ENCODE data around the gene RASSF10. TPM values are rescaled to one million over a fixed set of nuclear protein-coding genes. Genes with fewer than 3 reads are reported as not detected.

The RASSF10 gene
- polyA plus RNA-seq, 1 experiment: not detected

DNA sequence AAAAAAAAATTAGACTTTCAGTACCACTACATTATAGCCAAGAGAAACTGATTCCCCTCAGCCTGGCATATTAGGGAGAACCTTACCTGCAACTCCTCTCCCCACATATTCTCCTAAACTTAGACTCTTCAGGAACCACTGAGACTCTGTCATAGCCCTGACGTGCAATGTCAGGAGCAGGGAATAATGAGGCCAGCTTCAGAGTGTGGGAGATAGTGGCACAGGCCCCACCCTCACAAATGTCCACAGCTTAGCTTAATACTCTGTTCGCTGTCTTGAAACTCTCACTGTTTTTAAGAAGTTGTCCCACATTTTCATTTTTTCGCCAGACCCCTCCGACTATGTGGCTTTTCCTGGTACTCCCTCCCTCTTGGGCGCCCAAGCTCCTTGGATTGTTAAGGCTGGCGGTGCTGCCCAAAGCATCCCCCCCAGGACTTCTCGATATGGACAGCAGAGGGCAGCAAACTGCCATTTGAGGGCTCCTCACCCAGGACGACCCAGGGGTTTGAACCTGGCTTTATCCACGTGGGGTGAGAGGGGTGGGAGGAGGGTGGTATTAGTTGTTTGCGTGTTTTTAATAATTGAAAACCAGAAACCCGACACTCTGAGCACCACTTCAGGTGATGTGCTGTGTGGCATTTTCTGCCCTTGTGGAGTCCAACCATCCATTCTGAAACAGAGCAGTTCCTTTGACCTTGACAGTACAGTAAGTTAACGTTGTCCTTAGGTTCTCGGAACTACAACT lies 45.2 kb upstream of the RASSF10 start:
- ChIA-PET CTCF (interaction anchor here (0.6 to 9.5 kb wide), 38 partner anchors 8 to 704 kb away, joined by 3 to 154 read pairs (median 4); no protein-coding TSS in a partner anchor), POLR2A (no interaction called here)
- Histone ChIP-seq H3K36me3 (ENCODE audit: control insufficient read depth, insufficient read depth, low read length) (no peaks in the 10 kb centered on the region), H3K4me3 (ENCODE audit: low read depth, low read length) (no peak overlapping the region), H3K27me3 (ENCODE audit: control insufficient read depth, insufficient read depth, low read length) (peaks cover 2% of the 10 kb centered on the region)
- no peak for DNase-seq (ENCODE audit: low read depth)
- TF ChIP-seq, protein P1, sequence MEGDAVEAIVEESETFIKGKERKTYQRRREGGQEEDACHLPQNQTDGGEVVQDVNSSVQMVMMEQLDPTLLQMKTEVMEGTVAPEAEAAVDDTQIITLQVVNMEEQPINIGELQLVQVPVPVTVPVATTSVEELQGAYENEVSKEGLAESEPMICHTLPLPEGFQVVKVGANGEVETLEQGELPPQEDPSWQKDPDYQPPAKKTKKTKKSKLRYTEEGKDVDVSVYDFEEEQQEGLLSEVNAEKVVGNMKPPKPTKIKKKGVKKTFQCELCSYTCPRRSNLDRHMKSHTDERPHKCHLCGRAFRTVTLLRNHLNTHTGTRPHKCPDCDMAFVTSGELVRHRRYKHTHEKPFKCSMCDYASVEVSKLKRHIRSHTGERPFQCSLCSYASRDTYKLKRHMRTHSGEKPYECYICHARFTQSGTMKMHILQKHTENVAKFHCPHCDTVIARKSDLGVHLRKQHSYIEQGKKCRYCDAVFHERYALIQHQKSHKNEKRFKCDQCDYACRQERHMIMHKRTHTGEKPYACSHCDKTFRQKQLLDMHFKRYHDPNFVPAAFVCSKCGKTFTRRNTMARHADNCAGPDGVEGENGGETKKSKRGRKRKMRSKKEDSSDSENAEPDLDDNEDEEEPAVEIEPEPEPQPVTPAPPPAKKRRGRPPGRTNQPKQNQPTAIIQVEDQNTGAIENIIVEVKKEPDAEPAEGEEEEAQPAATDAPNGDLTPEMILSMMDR (IDR thresholded peaks at IDR 0.05; ENCODE audit: insufficient read depth, low read depth, low read length): peak; percentile 84

DNA sequence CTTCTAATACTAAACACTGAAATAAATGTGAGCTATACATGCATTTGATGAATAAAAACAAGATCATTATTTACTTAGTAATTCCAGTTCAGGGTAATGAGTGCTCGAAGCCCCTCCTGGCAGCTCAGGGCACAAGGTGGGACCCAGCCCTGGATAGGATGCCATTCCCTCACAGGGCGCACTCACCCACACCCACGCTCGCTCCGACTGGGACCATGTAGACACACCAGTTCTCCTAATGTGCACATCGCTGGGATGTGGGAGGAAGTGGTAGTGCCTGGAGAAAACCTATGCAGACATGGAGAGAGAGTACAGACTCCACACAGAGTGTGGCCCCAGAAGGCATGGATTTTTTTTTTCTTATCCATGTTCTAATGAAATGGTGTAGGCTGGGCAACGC lies 44.5 kb upstream of the RASSF10 start:
- POLR2A ChIA-PET: interaction anchor here (0.6 kb wide), 1 partner anchor 218 kb away, joined by 3 read pairs; no protein-coding TSS in a partner anchor
- no peak for DNase-seq (ENCODE audit: low read depth)

DNA sequence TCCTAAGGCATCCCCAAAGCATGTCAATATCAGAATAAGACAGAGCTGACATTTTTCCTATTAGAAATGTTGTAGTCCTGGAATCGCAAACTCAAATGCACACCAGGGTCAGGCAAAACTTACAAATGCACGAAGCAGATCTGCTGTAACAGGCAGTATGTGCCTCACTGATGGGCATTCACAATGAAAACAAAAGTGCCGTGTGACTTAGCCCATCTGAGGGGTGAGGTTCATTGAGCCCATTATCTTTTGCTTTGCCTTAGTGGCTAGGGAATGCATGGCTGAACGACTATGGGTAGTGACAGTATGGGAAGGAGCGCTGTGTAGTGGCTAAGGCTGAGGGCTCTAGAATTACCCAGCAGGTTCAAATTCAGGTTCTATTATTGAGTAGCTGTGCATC lies 43.1 kb upstream of the RASSF10 start:
- peaks cover 2% of the 10 kb centered on the region for H3K27me3 ChIP-seq (ENCODE audit: control insufficient read depth, insufficient read depth, low read length)
- no peak overlapping the region for H3K4me3 ChIP-seq (ENCODE audit: low read depth, low read length)
- no peaks in the 10 kb centered on the region for H3K36me3 ChIP-seq (ENCODE audit: control insufficient read depth, insufficient read depth, low read length)
- ChIA-PET POLR2A (no interaction called here), CTCF (interaction anchor here (0.8 to 9.5 kb wide), 10 partner anchors 8 to 677 kb away, joined by 3 to 154 read pairs (median 6); no protein-coding TSS in a partner anchor)
- TF ChIP-seq, protein P1 (IDR thresholded peaks at IDR 0.05; ENCODE audit: insufficient read depth, low read depth, low read length): no peak
- no peak for DNase-seq (ENCODE audit: low read depth)

More for the DNA sequence above, 44.5 kb upstream of the RASSF10 start:
- TF ChIP-seq, protein P1 (IDR thresholded peaks at IDR 0.05; ENCODE audit: insufficient read depth, low read depth, low read length): no peak
- CTCF ChIA-PET: interaction anchor here (0.9 to 9.5 kb wide), 21 partner anchors 9 to 674 kb away, joined by 3 to 154 read pairs (median 6); no protein-coding TSS in a partner anchor
- H3K4me3 ChIP-seq (ENCODE audit: low read depth, low read length): no peak overlapping the region
- peaks cover 2% of the 10 kb centered on the region for H3K27me3 ChIP-seq (ENCODE audit: control insufficient read depth, insufficient read depth, low read length)
- H3K36me3 ChIP-seq (ENCODE audit: control insufficient read depth, insufficient read depth, low read length): no peaks in the 10 kb centered on the region

DNA sequence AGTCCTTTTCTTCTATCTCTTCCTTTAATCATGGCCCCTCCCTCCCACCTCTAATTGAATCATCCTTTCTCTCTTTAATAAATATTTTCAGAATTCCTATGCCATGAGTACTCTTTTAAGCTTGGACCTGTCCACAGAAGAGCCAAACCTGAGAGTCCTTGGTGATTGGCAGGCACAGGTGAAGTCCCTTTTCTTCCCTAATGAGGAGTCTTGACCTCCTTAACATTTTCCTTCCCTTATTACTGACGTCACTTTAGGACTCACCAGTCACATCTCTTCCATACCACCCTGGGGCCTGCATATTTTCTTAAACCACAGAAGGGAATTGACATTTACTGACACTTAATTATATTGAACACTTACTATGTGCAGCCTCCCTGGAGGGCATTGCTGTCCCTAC lies 41.0 kb upstream of the RASSF10 start:
- Histone ChIP-seq H3K4me3 (ENCODE audit: low read depth, low read length) (no peak overlapping the region), H3K36me3 (ENCODE audit: control insufficient read depth, insufficient read depth, low read length) (no peaks in the 10 kb centered on the region), H3K27me3 (ENCODE audit: control insufficient read depth, insufficient read depth, low read length) (no peaks in the 10 kb centered on the region; the same call in none of the 2 replicates)
- TF ChIP-seq, protein P1 (IDR thresholded peaks at IDR 0.05; ENCODE audit: insufficient read depth, low read depth, low read length): no peak
- CTCF ChIA-PET: interaction anchor here (0.6 to 9.5 kb wide), 5 partner anchors 10 to 637 kb away, joined by 3 to 154 read pairs (median 3); partner anchors contain the start of gene BTBD10
- POLR2A ChIA-PET: interaction anchor here (0.7 kb wide), 1 partner anchor 243 kb away, joined by 3 read pairs; no protein-coding TSS in a partner anchor
- DNase-seq (ENCODE audit: low read depth): no peak

DNA sequence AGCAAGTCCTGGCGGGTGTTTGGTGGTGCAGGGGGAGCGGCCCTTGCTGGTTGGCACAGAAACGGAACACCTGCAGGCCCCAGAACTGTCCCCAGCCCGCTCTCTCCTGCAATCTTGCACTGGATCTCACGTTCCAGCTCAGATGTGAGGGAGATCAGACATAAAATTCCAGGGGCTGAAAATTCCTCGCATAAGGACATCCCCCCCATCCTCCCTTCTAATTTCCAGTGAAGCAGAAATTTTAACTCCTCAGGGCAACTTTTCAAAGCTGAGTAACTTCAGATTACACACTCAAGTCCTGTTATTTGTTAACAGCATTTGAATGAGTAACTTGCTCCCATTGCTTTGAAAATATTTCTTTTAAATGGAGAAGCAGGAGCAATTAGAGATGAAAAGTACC lies 40.3 kb upstream of the RASSF10 start:
- CTCF ChIA-PET: interaction anchor here (1.4 to 9.5 kb wide), 2 partner anchors 9 to 183 kb away, joined by 3 to 154 read pairs; no protein-coding TSS in a partner anchor
- POLR2A ChIA-PET: no interaction called here
- H3K27me3 ChIP-seq (ENCODE audit: control insufficient read depth, insufficient read depth, low read length): no peaks in the 10 kb centered on the region; the same call in none of the 2 replicates
- TF ChIP-seq, protein P1 (IDR thresholded peaks at IDR 0.05; ENCODE audit: insufficient read depth, low read depth, low read length): no peak
- no peak overlapping the region for H3K4me3 ChIP-seq (ENCODE audit: low read depth, low read length)
- no peak for DNase-seq (ENCODE audit: low read depth)
- H3K36me3 ChIP-seq (ENCODE audit: control insufficient read depth, insufficient read depth, low read length): no peaks in the 10 kb centered on the region

Measured in BJ (cell line).